ENCODE data around the gene NFAM1. TPM values are rescaled to one million over a fixed set of nuclear protein-coding genes. Genes with fewer than 3 reads are reported as not detected.

The NFAM1 gene
- total RNA-seq, 1 experiment from 2014 or later = 0.12 TPM

DNA sequence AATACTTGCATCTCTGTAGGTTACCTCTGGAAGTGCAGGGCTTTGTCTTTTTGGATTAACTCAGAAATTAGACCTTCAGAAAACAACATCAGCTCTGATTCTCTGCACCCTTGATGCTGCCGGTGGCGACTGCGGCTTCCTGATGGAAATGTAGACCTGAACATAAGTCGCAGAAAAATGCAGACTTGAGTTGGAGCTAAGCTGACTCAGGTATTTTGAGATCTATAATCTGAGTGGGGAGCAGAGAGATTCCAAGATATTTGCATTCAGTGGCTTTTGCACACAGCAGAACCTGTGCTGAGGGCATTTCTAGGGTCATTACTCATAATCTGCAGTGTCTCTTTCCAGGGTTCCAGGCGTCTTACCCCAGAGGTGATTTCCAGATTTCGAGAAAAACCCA, 18.7 kb upstream of the NFAM1 start:
- TF ChIP-seq MAX (IDR thresholded peaks at IDR 0.05) = no peak
- no peak for TF ChIP-seq EZH2 (IDR thresholded peaks at IDR 0.05)
- no peak for TF ChIP-seq FOSL1 (IDR thresholded peaks at IDR 0.05; ENCODE audit: low read depth)
- TF ChIP-seq YY1 (IDR thresholded peaks at IDR 0.05; ENCODE audit: extremely low read depth, insufficient replicate concordance, low read depth, low read length) = no peak
- TF ChIP-seq, protein P1, sequence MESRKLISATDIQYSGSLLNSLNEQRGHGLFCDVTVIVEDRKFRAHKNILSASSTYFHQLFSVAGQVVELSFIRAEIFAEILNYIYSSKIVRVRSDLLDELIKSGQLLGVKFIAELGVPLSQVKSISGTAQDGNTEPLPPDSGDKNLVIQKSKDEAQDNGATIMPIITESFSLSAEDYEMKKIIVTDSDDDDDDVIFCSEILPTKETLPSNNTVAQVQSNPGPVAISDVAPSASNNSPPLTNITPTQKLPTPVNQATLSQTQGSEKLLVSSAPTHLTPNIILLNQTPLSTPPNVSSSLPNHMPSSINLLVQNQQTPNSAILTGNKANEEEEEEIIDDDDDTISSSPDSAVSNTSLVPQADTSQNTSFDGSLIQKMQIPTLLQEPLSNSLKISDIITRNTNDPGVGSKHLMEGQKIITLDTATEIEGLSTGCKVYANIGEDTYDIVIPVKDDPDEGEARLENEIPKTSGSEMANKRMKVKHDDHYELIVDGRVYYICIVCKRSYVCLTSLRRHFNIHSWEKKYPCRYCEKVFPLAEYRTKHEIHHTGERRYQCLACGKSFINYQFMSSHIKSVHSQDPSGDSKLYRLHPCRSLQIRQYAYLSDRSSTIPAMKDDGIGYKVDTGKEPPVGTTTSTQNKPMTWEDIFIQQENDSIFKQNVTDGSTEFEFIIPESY (IDR thresholded peaks at IDR 0.05; ENCODE audit: extremely low read depth, insufficient replicate concordance, low read length) = no peak
- no peak for TF ChIP-seq POLR2AphosphoS5 (IDR thresholded peaks at IDR 0.05; ENCODE audit: low read depth, low read length)
- TF ChIP-seq JUND (IDR thresholded peaks at IDR 0.05) = no peak
- no peak for TF ChIP-seq EGR1 (IDR thresholded peaks at IDR 0.05; ENCODE audit: low read depth)
- no peak for TF ChIP-seq ZFX (IDR thresholded peaks at IDR 0.05)
- no peak for TF ChIP-seq ZNF274 (IDR thresholded peaks at IDR 0.05; ENCODE audit: low read depth, low read length)
- TF ChIP-seq REST (IDR thresholded peaks at IDR 0.05; ENCODE audit: low read depth) = no peak
- TF ChIP-seq, protein P2, sequence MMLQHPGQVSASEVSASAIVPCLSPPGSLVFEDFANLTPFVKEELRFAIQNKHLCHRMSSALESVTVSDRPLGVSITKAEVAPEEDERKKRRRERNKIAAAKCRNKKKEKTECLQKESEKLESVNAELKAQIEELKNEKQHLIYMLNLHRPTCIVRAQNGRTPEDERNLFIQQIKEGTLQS (IDR thresholded peaks at IDR 0.05) = no peak
- TF ChIP-seq CBX3 (IDR thresholded peaks at IDR 0.05; ENCODE audit: low read depth) = no peak
- no peak for TF ChIP-seq CEBPB (IDR thresholded peaks at IDR 0.05; ENCODE audit: low read depth)
- TF ChIP-seq, protein P3, sequence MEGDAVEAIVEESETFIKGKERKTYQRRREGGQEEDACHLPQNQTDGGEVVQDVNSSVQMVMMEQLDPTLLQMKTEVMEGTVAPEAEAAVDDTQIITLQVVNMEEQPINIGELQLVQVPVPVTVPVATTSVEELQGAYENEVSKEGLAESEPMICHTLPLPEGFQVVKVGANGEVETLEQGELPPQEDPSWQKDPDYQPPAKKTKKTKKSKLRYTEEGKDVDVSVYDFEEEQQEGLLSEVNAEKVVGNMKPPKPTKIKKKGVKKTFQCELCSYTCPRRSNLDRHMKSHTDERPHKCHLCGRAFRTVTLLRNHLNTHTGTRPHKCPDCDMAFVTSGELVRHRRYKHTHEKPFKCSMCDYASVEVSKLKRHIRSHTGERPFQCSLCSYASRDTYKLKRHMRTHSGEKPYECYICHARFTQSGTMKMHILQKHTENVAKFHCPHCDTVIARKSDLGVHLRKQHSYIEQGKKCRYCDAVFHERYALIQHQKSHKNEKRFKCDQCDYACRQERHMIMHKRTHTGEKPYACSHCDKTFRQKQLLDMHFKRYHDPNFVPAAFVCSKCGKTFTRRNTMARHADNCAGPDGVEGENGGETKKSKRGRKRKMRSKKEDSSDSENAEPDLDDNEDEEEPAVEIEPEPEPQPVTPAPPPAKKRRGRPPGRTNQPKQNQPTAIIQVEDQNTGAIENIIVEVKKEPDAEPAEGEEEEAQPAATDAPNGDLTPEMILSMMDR (IDR thresholded peaks at IDR 0.05 in 2 of 3, conservative IDR thresholded peaks at IDR 0.05 in 1 of 3; ENCODE audit: borderline replicate concordance in 1 of 3, insufficient read depth in 1 of 3, low read depth in 2 of 3, low read length in 2 of 3) = no peak
- no peak for TF ChIP-seq POLR2A (IDR thresholded peaks at IDR 0.05; ENCODE audit: borderline replicate concordance, extremely low read depth, insufficient read depth, insufficient read length)
- no peak for TF ChIP-seq SRF (IDR thresholded peaks at IDR 0.05; ENCODE audit: low read depth)
- no peak for TF ChIP-seq EZH2phosphoT487 (IDR thresholded peaks at IDR 0.05; ENCODE audit: borderline replicate concordance)
- TF ChIP-seq RAD21 (IDR thresholded peaks at IDR 0.05; ENCODE audit: low read depth) = no peak
- TF ChIP-seq SP1 (IDR thresholded peaks at IDR 0.05; ENCODE audit: low read depth) = no peak
- Histone ChIP-seq H3K79me2 (ENCODE audit: insufficient read depth, low read length) (no peaks in the 10 kb centered on the region), H3K36me3 (ENCODE audit: control insufficient read depth in 1 of 2, insufficient read depth in 2 of 2, low read length in 2 of 2) (no peaks in the 10 kb centered on the region), H4K20me1 (ENCODE audit: insufficient read depth) (no peaks in the 10 kb centered on the region), H3K9me3 (ENCODE audit: control insufficient read depth in 1 of 2, insufficient read depth in 1 of 2, low read depth in 1 of 2, low read length in 2 of 2) (no peaks in the 10 kb centered on the region), H3K27ac (ENCODE audit: low read depth, low read length) (no peak overlapping the region), H3K4me3 (replicated peaks in 1 of 2; ENCODE audit: low read depth in 1 of 2, low read length in 2 of 2) (no peak overlapping the region), H3K27me3 (ENCODE audit: insufficient read depth, low read length) (no peaks in the 10 kb centered on the region), H3K9ac (ENCODE audit: low read length) (no peak overlapping the region), H3K9me2 (ENCODE audit: insufficient read depth) (no peaks in the 10 kb centered on the region), H3K4me1 (ENCODE audit: control insufficient read depth in 1 of 2, insufficient read depth in 2 of 2, low read length in 2 of 2) (no peaks in the 10 kb centered on the region), H3K4me2 (ENCODE audit: low read length) (no peak overlapping the region), H2AFZ (ENCODE audit: low read depth, low read length, poor library complexity, severe bottlenecking) (no peak overlapping the region)
- no peak for ATAC-seq
- no TSS peak for BruUV-seq (replicated peaks)
- CTCF ChIA-PET = no interaction called here
- intact Hi-C loops (cut with micrococcal nuclease) = no loop called here
- no peak for DNase-seq (ENCODE audit: low read depth, low spot score)
- RAD21 ChIA-PET (ENCODE audit: low non-redundant PET in 1 of 2, low total read pairs in 2 of 2, uncharacterized antibody in 2 of 2, unreplicated experiment in 2 of 2) = no interaction called here
- POLR2A ChIA-PET = no interaction called here
